Keratinocyte (primary cell): ENCODE results near the gene SUN1. TPM values are rescaled to one million over a fixed set of nuclear protein-coding genes. Genes with fewer than 3 reads are reported as not detected.
"Not testable (repeated sequence)": the region's sequence is repeated elsewhere in the genome, so short reads cannot be mapped to it uniquely, and the experiment has no call there.

ENCODE experiments used
- DNase-seq: peaks from one replicate; pipeline ENCODE4 v3.0.0-alpha.2; 2011; ENCODE audit warnings: low read depth, missing footprints, low spot score
- FAIRE-seq: peaks from 2 replicates; lab custom pipeline; 2011; peaks lifted over from hg19 to GRCh38; lab: Jason Lieb, UNC
- H2AFZ ChIP-seq: 2 replicates; pipeline ENCODE4 v1.6.0; 2012; ENCODE audit warnings: low read length, control low read depth, inconsistent platforms; ENCODE audit not compliant: control insufficient read depth
- H3K27ac ChIP-seq: 2 replicates; pipeline ENCODE4 v1.5.1; 2011; ENCODE audit warnings: low read length; ENCODE audit not compliant: control insufficient read depth, insufficient read depth
- H3K27me3 ChIP-seq: 3 replicates; pipeline ENCODE4 v1.6.0; 2011; ENCODE audit warnings: low read length; ENCODE audit not compliant: control insufficient read depth, insufficient read depth; ENCODE audit errors: extremely low read depth
- H3K36me3 ChIP-seq, 2 experiments: 2 replicates in 1 of 2; 3 replicates in 1 of 2; pipeline ENCODE4 v1.5.1; 2011; ENCODE audit warnings: low read length in 2 of 2, mild to moderate bottlenecking in 1 of 2; ENCODE audit not compliant: control insufficient read depth in 2 of 2, insufficient read depth in 2 of 2; ENCODE audit errors: extremely low read depth in 1 of 2
- H3K4me1 ChIP-seq: 3 replicates; pipeline ENCODE4 v1.5.1; 2011; ENCODE audit warnings: low read length; ENCODE audit not compliant: control insufficient read depth, insufficient read depth; ENCODE audit errors: extremely low read depth
- H3K4me2 ChIP-seq: 3 replicates; pipeline ENCODE4 v1.6.0; 2011; ENCODE audit warnings: low read depth, low read length; ENCODE audit not compliant: control insufficient read depth, insufficient read depth; ENCODE audit errors: extremely low read depth
- H3K4me3 ChIP-seq, 3 experiments: fragments of 200-600 bp in 1 of 3; sonication (generic) in 1 of 3; 2 replicates in 2 of 3; 3 replicates in 1 of 3; pipeline ENCODE4 v1.5.1; 2011 to 2016; ENCODE audit warnings: low read length in 3 of 3, mild to moderate bottlenecking in 3 of 3, control low read depth in 2 of 3, inconsistent platforms in 1 of 3, low read depth in 1 of 3, mixed read lengths in 1 of 3, mixed run types in 1 of 3, moderate library complexity in 1 of 3; ENCODE audit not compliant: control insufficient read depth in 2 of 3, insufficient read depth in 2 of 3; ENCODE audit errors: extremely low read depth in 1 of 3
- H3K79me2 ChIP-seq: 2 replicates; pipeline ENCODE4 v1.6.0; 2012; ENCODE audit warnings: low read length; ENCODE audit not compliant: control insufficient read depth, insufficient read depth
- H3K9ac ChIP-seq: 3 replicates; pipeline ENCODE4 v1.6.0; 2011; ENCODE audit warnings: low read length; ENCODE audit not compliant: control insufficient read depth, insufficient read depth; ENCODE audit errors: extremely low read depth
- H3K9me1 ChIP-seq: 3 replicates; pipeline ENCODE4 v1.6.0; 2011; ENCODE audit warnings: low read length; ENCODE audit not compliant: control insufficient read depth, insufficient read depth; ENCODE audit errors: extremely low read depth
- H3K9me3 ChIP-seq: 2 replicates; pipeline ENCODE4 v1.5.1; 2012; ENCODE audit warnings: low read depth, low read length; ENCODE audit not compliant: control insufficient read depth
- H4K20me1 ChIP-seq: 3 replicates; pipeline ENCODE4 v1.6.0; 2011; ENCODE audit warnings: low read length; ENCODE audit not compliant: control insufficient read depth, insufficient read depth; ENCODE audit errors: extremely low read depth
- EZH2 ChIP-seq: IDR thresholded peaks from one replicate; pipeline ENCODE4 v1.6.1; 2012; ENCODE audit warnings: inconsistent platforms, mild to moderate bottlenecking, low read length, moderate library complexity
- dilution Hi-C: fragments of 300-500 bp; cut with MboI; formaldehyde crosslinking; loops from one replicate; pipeline ENCODE4 v1.7.0; 2020; ENCODE audit warnings: low sequenced_read_pairs; ENCODE audit not compliant: extremely low pct_ligation_motif_present
- polyA plus RNA-seq, 5 experiments: library from polyadenylated mRNA; depleted of rRNA in 3 of 5; stranded (reverse) in 3 of 5; stranded (forward) in 1 of 5; unstranded in 1 of 5; fragments of >200 nt; gene quantifications; 1 replicate in 1 of 5; 2 replicates in 3 of 5; 3 replicates in 1 of 5; pipeline versions ENCODE4 v1.2.1 to v1.2.3, GENCODE V29; 2011 to 2012; ENCODE audit warnings: missing spikeins in 2 of 5, low read depth in 1 of 5, low replicate concordance in 1 of 5
- TF ChIP-seq, protein P1 (sequence below), 3 experiments: IDR thresholded peaks in 1 of 3; conservative IDR thresholded peaks in 1 of 3; optimal IDR thresholded peaks in 1 of 3; 2 replicates in 2 of 3; 3 replicates in 1 of 3; pipeline versions ENCODE3 to v1.5.1; 2011; ENCODE audit warnings: low read length in 3 of 3, mild to moderate bottlenecking in 3 of 3, moderate library complexity in 2 of 3, control low read depth in 1 of 3, inconsistent platforms in 1 of 3; ENCODE audit not compliant: insufficient read depth in 2 of 3; ENCODE audit errors: extremely low read depth in 1 of 3

The SUN1 gene
- polyA plus RNA-seq, 1 donor (not counting 4 experiments of a cell fraction or from before 2014, with no cell fraction given), result 166 TPM

DNA sequence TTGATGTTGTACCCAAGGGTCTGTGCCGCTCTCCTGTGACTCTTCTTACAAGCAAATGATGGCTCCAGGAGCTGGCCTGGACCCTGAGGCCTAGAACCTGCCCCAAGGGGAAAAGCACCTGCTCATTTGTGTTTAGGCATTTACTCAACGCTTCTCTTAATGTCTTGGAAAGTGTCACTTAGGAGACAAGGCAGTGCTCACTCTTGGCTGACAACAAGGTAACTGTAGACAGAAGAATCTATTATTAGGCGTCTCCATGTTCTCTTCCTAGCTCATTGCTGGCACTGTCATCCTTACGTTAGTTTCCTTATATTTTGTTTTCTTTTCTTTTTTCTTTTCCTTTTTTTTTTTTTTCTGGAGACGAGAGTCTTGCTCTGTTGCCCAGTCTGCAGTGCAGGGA, 38.1 kb upstream of the SUN1 start:
- no peaks in the 10 kb centered on the region for H3K27me3 ChIP-seq
- no peaks in the 10 kb centered on the region for H3K9me1 ChIP-seq
- no peaks in the 10 kb centered on the region for H3K9me3 ChIP-seq
- peaks cover 0 to 2% of the 10 kb centered on the region in 2 experiments for H3K36me3 ChIP-seq
- H3K4me2 ChIP-seq, result no peak overlapping the region
- dilution Hi-C loops, result no loop called here
- DNase-seq (no peak), FAIRE-seq (no peak)
- no peaks in the 10 kb centered on the region for H4K20me1 ChIP-seq
- H3K9ac ChIP-seq, result no peak overlapping the region
- H3K4me3 ChIP-seq, result no peak overlapping the region
- H3K4me1 ChIP-seq, result peaks cover 2% of the 10 kb centered on the region
- no peak for TF ChIP-seq EZH2
- TF ChIP-seq, protein P1, sequence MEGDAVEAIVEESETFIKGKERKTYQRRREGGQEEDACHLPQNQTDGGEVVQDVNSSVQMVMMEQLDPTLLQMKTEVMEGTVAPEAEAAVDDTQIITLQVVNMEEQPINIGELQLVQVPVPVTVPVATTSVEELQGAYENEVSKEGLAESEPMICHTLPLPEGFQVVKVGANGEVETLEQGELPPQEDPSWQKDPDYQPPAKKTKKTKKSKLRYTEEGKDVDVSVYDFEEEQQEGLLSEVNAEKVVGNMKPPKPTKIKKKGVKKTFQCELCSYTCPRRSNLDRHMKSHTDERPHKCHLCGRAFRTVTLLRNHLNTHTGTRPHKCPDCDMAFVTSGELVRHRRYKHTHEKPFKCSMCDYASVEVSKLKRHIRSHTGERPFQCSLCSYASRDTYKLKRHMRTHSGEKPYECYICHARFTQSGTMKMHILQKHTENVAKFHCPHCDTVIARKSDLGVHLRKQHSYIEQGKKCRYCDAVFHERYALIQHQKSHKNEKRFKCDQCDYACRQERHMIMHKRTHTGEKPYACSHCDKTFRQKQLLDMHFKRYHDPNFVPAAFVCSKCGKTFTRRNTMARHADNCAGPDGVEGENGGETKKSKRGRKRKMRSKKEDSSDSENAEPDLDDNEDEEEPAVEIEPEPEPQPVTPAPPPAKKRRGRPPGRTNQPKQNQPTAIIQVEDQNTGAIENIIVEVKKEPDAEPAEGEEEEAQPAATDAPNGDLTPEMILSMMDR (optimal IDR thresholded peaks at IDR 0.05 in 1 of 3, IDR thresholded peaks at IDR 0.05 in 1 of 3, conservative IDR thresholded peaks at IDR 0.05 in 1 of 3; ENCODE audit: extremely low read depth in 1 of 3, insufficient read depth in 2 of 3, low read length in 3 of 3), result no peak
- H3K27ac ChIP-seq, result no peak overlapping the region
- no peaks in the 10 kb centered on the region for H3K79me2 ChIP-seq
- no peak overlapping the region for H2AFZ ChIP-seq

GRCh38 chr7:794671-795329, 37.5 kb upstream of the SUN1 start:
- Histone ChIP-seq H3K9me1 (no peaks in the 10 kb centered on the region), H3K9me3 (no peaks in the 10 kb centered on the region), H3K27me3 (no peaks in the 10 kb centered on the region), H3K4me1 (peaks cover 2% of the 10 kb centered on the region), H3K4me2 (no peak overlapping the region), H3K36me3 (peaks cover 0 to 2% of the 10 kb centered on the region in 2 experiments), H4K20me1 (no peaks in the 10 kb centered on the region), H3K9ac (no peak overlapping the region), H3K79me2 (no peaks in the 10 kb centered on the region), H3K4me3 (no peak overlapping the region), H3K27ac (no peak overlapping the region), H2AFZ (no peak overlapping the region)
- dilution Hi-C loops, result no loop called here
- TF ChIP-seq, protein P1 (optimal IDR thresholded peaks at IDR 0.05 in 1 of 3, IDR thresholded peaks at IDR 0.05 in 1 of 3, conservative IDR thresholded peaks at IDR 0.05 in 1 of 3; ENCODE audit: extremely low read depth in 1 of 3, insufficient read depth in 2 of 3, low read length in 3 of 3), result no peak
- no peak for TF ChIP-seq EZH2
- FAIRE-seq (no peak), DNase-seq (no peak)

DNA sequence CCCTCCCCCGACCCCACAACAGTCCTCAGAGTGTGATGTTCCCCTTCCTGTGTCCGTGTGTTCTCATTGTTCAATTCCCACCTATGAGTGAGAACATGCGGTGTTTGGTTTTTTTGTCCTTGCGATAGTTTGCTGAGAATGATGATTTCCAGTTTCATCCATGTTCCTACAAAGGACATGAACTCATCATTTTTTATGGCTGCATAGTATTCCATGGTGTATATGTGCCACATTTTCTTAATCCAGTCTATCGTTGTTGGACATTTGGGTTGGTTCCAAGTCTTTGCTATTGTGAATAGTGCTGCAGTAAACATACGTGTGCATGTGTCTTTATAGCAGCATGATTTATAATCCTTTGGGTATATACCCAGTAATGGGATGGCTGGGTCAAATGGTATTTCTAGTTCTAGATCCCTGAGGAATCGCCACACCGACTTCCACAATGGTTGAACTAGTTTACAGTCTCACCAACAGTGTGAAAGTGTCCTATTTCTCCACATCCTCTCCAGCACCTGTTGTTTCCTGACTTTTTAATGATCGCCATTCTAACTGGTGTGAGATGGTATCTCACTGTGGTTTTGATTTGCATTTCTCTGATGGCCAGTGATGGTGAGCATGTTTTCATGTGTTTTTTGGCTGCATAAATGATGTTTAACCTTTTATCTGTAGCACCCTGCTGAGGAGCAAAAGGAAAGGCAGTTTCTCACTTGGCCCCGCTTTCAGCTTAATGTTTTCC, 35.7 kb upstream of the SUN1 start:
- H3K4me2 ChIP-seq, H3K4me3 ChIP-seq, dilution Hi-C loops, FAIRE-seq, H3K27me3 ChIP-seq, H3K9me1 ChIP-seq, H3K79me2 ChIP-seq, H3K9me3 ChIP-seq, H3K36me3 ChIP-seq, H2AFZ ChIP-seq, DNase-seq, H4K20me1 ChIP-seq, H3K9ac ChIP-seq, H3K27ac ChIP-seq, H3K4me1 ChIP-seq: not testable (repeated sequence)
